Inflammatory macrophage treated with lipopolysaccharide for 4 hours (primary cell): ENCODE measurements around the gene FOXR1.
A peak's percentile ranks its signal among the peaks of the same experiment; 100 is the strongest.
"Not testable (repeated sequence)": the region's sequence is repeated elsewhere in the genome, so short reads cannot be mapped to it uniquely, and the experiment has no call there.

Experiments used
- DNase-seq: peaks from one replicate; pipeline ENCODE4 v3.0.0-alpha.2; 2020

The FOXR1 gene

GRCh38 chr11:118947091-118947490 lies 24.5 kb upstream of the FOXR1 start:
- no peak for DNase-seq

GRCh38 chr11:118948000-118948399 lies 23.6 kb upstream of the FOXR1 start:
- DNase-seq = no peak

- no peak for DNase-seq
These were observed 18.3 kb upstream of the FOXR1 start for GRCh38 chr11:118953265-118953664.

- DNase-seq = not testable (repeated sequence)
These were observed 17.6 kb upstream of the FOXR1 start for GRCh38 chr11:118953976-118954375.

GRCh38 chr11:118956094-118956846 lies 15.3 kb upstream of the FOXR1 start, which contains the start of gene UPK2:
TSS of gene UPK2 (plus strand) at chr11:118956298. CDS start at chr11:118956351, 53 bp downstream.
- DNase-seq = peak; percentile 79

- no peak for DNase-seq
These were observed 14.6 kb upstream of the FOXR1 start for GRCh38 chr11:118956847-118957469.

GRCh38 chr11:118957549-118957948 lies 14.0 kb upstream of the FOXR1 start:
- no peak for DNase-seq

GRCh38 chr11:118957968-118958367 lies 13.6 kb upstream of the FOXR1 start:
- no peak for DNase-seq

- no peak for DNase-seq
These were observed 13.0 kb upstream of the FOXR1 start for GRCh38 chr11:118958577-118958976.

GRCh38 chr11:118961189-118961588 lies 10.4 kb upstream of the FOXR1 start:
- DNase-seq = no peak

GRCh38 chr11:118961591-118961990 lies 10.0 kb upstream of the FOXR1 start:
- DNase-seq = no peak

- not testable (repeated sequence) for DNase-seq
These were observed 2.1 kb upstream of the FOXR1 start for GRCh38 chr11:118969508-118969907.

- no peak for DNase-seq
These were observed 2.4 kb downstream of the FOXR1 start for GRCh38 chr11:118973985-118974384.

GRCh38 chr11:118975771-118976709 lies 4.5 kb downstream of the FOXR1 start:
- no peak for DNase-seq

GRCh38 chr11:118979434-118979833 lies 7.9 kb downstream of the FOXR1 start:
- DNase-seq = no peak

GRCh38 chr11:118980191-118980881 lies 8.8 kb downstream of the FOXR1 start:
- DNase-seq = peak; percentile 50

- not testable (repeated sequence) for DNase-seq
These were observed 12.8 kb downstream of the FOXR1 start for GRCh38 chr11:118984337-118984736.

GRCh38 chr11:118984825-118985224 lies 13.3 kb downstream of the FOXR1 start:
- no peak for DNase-seq

- no peak for DNase-seq
These were observed 16.7 kb downstream of the FOXR1 start for GRCh38 chr11:118988280-118988679.

GRCh38 chr11:118991486-118992038 lies 20.0 kb downstream of the FOXR1 start:
- not testable (repeated sequence) for DNase-seq

GRCh38 chr11:118996926-118997626 lies 25.5 kb downstream of the FOXR1 start:
- peak; percentile 63 for DNase-seq
